NCI-H82 treated with DMSO at 0.1 percent for 48 hours (cell line): Measurements from ENCODE around the gene CENPP.
"Not testable (repeated sequence)": the region's sequence is repeated elsewhere in the genome, so short reads cannot be mapped to it uniquely, and the experiment has no call there.

ENCODE experiments used
- DNase-seq: peaks from one replicate; lab custom pipeline; 2025; ENCODE audit not compliant: unreplicated experiment; lab: John Stamatoyannopoulos, UW

CENPP gene

DNA sequence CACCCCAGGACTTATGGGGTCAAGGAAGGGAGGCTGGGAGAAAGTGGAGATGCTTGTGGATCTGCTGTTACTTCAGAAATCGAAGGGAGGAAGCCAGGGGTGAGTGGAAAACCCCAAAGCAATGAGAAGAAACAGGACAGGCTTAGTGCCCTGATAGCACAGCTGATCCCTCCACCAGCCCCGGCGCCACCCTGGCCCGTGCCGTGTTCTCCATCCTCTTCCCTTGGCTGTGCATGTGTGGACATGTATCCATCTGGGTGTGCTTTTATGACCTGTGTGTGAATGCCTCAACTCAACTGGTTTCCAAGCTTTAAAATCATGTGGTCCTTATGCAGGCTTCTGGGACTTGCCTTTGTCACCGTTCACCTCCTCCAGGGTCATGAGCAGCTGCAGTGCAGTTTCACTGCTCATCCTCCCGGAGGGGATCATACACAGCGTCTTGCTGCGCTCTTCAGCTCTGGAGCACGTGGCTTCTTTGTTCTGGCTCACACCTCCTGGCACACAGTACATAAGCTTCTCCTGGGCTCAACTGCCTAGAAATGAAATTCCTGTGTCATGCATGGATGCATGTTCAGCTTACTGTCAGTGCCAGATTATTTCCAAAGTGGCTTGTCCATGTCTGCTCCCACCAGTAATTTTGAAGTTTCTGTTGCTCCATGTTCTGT lies 286.0 kb downstream of the CENPP start:
- DNase-seq: no peak

- DNase-seq: no peak
Observed at GRCh38 chr9:92612292-92612691, 286.5 kb downstream of the CENPP start.

DNA sequence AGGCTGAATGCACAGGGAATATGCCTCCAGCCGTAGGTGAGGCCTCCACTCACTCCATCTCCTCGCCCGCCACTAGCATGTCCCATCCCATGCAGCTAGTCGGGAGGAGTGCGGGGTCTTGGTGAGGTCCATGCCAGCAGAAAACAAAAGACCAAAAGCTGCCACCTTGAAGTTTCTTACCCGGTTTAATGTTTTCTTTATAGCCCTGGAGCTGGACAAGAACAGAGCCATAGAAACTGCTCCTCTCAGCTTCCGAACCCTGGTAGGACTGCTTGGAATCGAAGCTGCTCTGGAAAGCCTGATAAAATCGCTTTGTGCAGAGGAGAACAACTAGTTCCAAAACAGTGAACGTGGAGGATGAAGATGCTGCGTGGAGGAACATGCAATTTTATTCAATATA lies 287.1 kb downstream of the CENPP start:
- DNase-seq: no peak

- no peak for DNase-seq
Observed at GRCh38 chr9:92613268-92614122, 287.7 kb downstream of the CENPP start.

GRCh38 chr9:92614123-92614510 lies 288.4 kb downstream of the CENPP start:
- DNase-seq: no peak

DNA sequence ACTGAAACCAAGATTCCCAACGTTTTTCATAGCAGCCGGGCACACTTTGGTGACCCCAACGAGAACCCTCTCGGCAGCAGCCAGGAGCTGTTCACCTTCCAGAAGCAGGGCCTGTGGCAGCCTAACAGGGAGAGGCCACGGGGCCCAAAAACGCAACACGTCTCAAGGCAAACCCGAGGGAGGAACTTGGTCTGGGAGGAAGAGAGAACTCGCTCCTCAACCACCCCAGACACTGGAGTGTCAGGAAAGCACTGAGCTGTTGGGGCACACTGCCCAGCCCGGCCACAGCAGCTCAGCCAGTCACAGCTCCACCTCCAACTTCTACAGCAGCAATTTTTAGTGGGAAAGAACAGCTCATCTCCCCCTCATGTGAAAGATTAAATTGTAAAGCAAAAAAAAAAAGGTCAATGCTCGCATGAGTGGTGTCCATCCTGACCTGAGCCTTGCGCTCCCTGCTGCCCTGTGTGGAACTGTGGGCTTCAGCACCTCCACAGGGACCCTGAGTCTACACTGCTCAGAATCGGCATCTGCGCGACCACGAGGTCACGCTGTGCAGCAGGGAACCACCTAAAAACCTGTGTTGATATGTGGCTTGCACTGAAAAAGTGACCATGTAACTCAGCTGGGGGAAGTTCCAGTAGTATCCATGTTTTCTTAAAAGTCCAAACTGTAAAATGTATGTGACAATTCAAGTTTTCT lies 289.2 kb downstream of the CENPP start:
- no peak for DNase-seq

DNA sequence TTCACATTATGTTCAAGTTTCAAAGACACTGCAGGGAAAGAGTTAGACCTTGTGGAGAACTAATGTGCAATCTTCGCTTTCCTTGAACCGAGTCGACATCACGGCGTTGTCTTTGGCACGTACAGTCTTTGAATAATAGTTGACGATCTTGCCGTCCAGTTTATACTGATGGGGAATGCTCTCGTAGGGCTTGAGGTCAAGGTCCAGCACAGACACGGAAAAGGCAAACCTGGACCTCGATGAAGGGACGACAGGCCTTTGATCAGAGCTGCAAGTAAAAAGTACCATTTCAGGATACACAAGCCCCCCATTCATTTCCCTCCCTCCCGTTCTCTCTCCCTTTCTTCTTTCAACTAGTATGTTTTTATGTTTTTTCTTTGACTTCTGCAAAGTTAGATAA lies 290.0 kb downstream of the CENPP start:
- no peak for DNase-seq

GRCh38 chr9:92616199-92616641 lies 290.5 kb downstream of the CENPP start:
- DNase-seq: no peak

GRCh38 chr9:92616655-92617111 lies 290.9 kb downstream of the CENPP start:
- DNase-seq: no peak

DNA sequence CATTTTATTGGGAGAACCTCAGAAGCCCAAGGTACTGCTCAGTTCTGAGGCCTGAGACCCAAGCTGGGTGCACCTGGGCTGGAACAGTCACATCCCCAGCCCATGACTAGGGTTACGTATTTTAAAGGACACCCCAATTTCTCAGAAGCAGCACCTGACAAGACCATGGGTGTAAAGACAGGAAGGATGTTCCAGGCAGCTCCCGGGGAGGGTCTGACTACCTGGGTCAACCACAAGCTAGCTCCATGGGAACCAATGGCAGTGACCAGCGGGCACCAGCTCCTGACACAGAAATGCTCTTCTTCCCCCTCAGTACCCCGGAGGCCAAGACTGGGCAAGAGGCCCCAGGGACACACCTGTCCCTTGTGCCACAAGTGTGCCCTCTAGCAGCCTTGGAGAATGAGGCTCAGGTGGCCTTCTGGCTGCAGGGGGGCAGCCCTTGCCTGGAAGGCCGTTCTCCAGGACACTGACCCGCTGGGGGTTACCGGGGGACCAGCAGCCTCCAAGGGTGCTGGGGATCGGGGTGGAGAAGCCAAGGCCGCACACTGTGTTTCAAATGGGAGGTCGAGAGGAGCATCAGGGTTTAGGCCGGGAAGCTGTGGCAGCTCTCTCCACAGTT lies 291.6 kb downstream of the CENPP start:
- DNase-seq: no peak

- no peak for DNase-seq
Observed at GRCh38 chr9:92617951-92618510, 292.3 kb downstream of the CENPP start.

DNA sequence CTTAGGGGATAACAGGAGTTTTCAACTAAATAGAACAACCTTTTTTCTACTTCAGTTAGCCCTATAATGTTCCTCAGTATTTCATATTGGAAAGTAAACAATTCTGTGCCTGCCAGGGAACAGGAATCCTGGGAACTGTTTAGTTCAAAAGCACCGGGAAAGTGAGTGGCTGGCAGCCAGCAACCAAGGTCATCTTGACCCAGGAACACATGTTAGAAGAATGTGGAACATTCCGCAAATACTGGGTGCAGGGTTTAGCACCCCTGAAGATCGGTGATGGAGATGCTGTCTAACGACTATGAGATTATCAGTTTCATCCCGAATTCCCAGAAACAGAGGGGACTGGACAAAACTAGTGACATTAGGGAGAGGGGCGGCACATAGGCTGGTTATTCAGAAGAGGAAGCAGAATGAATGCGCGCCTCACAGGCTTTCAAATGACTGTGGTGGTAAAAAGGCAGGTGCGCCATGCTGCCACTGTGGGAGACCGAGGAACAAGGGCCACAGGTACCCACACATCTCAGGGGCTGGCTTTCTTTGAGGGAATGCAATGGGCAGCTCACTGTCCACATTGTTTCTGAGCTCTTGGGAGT lies 293.0 kb downstream of the CENPP start:
- DNase-seq: no peak

GRCh38 chr9:92619601-92620300 lies 294.0 kb downstream of the CENPP start:
- no peak for DNase-seq

- DNase-seq: no peak
Observed at GRCh38 chr9:92620845-92621244, 295.1 kb downstream of the CENPP start.

DNA sequence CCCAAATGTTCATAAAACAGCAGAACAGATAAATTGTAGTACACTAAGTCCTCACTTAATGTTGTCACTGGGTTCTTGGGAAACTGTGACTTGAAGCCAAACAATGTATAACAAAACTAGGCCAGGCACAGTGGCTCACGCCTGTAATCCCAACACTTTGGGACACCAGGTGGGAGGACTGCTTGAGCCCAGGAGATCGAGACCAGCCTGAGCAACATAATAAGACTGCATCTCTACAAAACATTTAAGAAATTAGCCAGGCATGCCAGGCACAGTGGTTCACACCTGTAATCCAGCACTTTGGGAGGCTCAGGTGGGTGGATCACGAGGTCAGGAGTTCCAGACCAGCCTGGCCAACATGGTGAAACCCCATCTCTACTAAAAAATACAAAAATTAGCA lies 298.2 kb downstream of the CENPP start:
- DNase-seq: not testable (repeated sequence)

GRCh38 chr9:92626484-92626883 lies 300.7 kb downstream of the CENPP start:
- no peak for DNase-seq

GRCh38 chr9:92627651-92628050 lies 301.9 kb downstream of the CENPP start:
- DNase-seq: no peak

- DNase-seq: no peak
Observed at GRCh38 chr9:92631452-92632343, 305.9 kb downstream of the CENPP start.

DNA sequence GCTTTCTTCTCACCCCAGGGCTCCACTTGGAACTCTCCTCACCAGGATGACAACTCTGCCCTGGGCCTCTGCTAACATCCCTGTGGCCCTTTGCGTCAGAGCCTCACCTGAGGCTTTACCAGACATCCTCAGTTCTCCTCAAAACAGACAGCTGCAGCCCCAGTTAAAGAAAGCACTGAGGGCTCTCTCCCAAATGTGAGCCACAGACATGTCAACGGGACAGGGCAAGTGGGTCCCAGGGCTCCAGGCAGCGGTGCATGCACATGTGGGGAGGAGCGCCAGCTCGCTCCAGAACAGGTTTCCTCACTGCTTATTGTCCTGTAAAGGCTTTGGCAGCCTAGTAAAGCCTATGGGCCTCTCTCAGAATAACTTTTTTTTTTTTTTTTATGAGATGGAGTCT lies 306.9 kb downstream of the CENPP start:
- DNase-seq: no peak
